ENCODE results near the gene LIMK1.

- TF ChIP-seq CTCF (conservative IDR thresholded peaks at IDR 0.05; ENCODE audit: low read length) (no peak), EZH2phosphoT487 (IDR thresholded peaks at IDR 0.05; ENCODE audit: borderline replicate concordance) (no peak)
These were observed 521 bp downstream of the LIMK1 start for GRCh38 chr7:74083928-74084721.
